Adipose tissue (tissue), 3 donors: ENCODE results near the gene EBF3. TPM values are rescaled to one million over a fixed set of nuclear protein-coding genes. Genes with fewer than 3 reads are reported as not detected.

Experiments used
- H3K27ac ChIP-seq: one replicate; pipeline ENCODE4 v1.5.1; 2013; ENCODE audit warnings: low read depth, low read length
- WGBS, 3 donors: extraction: QIAGEN DNeasy Blood & Tissue Kit; methylation state at CpG; one replicate each; pipeline ENCODE4 v1.1.7; 2013; 5-methylcytosine and 5-hydroxymethylcytosine counted together
- polyA plus RNA-seq, 3 donors: library from polyadenylated mRNA; stranded (reverse); fragments of 200-250 nt; gene quantifications; one replicate each; pipeline ENCODE4 v1.2.3, GENCODE V29; 2013
- donor health status: healthy with polysubstance abuse.
- donor health status: Bipolar disorder and iron deficiency.
- donor health status: healthy.

Gene EBF3
- polyA plus RNA-seq, 3 donors, result 1.8 to 33.5 (median 12.6) TPM

DNA sequence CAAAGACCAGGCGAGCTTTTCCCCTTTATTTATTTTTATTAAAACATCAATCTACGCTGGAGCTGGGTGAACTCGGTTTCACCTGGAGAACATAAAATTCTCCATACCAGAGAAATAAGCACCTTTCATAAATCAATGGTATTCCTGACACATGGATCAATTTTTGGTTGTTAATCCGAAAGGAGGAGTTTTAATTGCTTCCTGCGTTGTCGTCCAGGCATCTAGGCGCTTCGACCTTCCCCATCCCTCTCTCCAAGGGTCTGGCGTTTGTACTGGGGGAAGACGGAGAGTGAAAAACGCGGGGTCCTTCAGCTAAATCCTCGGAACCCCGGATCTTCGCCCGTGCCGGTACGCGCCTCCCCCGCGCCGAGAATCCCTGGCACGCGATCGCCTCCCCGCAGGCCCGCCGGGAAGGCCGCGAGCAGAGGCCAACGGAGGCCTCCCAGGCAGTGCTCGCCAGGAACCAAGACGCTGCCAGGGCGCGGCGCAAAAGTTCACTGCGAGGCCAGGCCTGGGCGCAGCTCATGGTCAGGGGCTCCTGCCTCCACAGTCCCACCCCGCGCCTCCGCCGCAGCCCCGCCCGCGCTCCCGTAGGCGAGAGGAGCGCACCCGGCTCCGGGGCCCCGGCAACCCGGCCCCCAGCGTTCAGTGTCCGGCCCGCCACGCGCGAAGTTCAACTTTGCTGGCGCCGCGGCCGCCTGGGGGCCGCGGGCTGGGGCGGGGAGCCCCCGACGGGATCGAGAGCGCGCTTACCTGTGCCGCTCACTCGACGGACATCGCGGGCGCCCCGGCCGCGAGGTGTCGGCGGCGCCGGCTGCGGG is 8.3 kb upstream of the EBF3 start:
- 2 to 4% (median 3%) methylated on average over 75 to 84 of the region's 84 CpGs for WGBS, 3 donors

GRCh38 chr10:129971381-129972144 is 7.5 kb upstream of the EBF3 start:
- WGBS, 3 donors, result 1 to 2% (median 1%) methylated on average over 67 to 84 of the region's 84 CpGs
- H3K27ac ChIP-seq, result no peak overlapping the region

More for the DNA sequence above, 8.3 kb upstream of the EBF3 start:
- H3K27ac ChIP-seq, result no peak overlapping the region

- WGBS, 3 donors, result 2 to 3% (median 2%) methylated on average over 57 to 58 of the region's 58 CpGs
- H3K27ac ChIP-seq, result no peak overlapping the region
Observed at GRCh38 chr10:129970465-129971364, 6.6 kb upstream of the EBF3 start.

- H3K27ac ChIP-seq, result no peak overlapping the region
- 5 to 8% (median 7%) methylated on average over 14 of the region's 14 CpGs for whole genome bisulfite sequencing, 3 donors
Observed at GRCh38 chr10:129969911-129970464, 5.9 kb upstream of the EBF3 start.

GRCh38 chr10:129969184-129969910 is 5.3 kb upstream of the EBF3 start:
- WGBS, 3 donors, result 5 to 6% (median 6%) methylated on average over 66 to 68 of the region's 68 CpGs

DNA sequence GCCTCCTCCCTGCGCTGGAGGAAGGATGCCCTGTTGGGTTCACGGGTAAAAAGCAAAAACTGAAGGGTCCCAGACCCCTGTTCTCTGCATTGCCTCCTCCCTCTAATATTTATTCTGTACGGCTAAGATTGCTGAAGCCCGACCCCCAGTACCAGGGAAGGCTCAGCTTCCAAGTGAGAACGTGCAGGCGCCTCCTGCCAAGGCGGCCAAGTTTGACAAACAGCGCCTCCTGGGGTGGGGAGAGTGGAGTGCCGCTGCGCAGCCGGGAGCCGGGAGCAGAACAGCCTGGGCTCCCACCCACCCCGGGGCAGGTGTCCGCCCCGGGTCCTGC is 4.7 kb upstream of the EBF3 start:
- no peak overlapping the region for H3K27ac ChIP-seq
- WGBS, 3 donors, result 2 to 7% (median 7%) methylated on average over 14 to 15 of the region's 15 CpGs

More at GRCh38 chr10:129969184-129969910, 5.3 kb upstream of the EBF3 start:
- H3K27ac ChIP-seq, result no peak overlapping the region

GRCh38 chr10:129968020-129968852 is 4.2 kb upstream of the EBF3 start:
- no peak overlapping the region for H3K27ac ChIP-seq
- WGBS, 3 donors, result 14 to 48% (median 41%) methylated on average over 61 to 62 of the region's 62 CpGs

GRCh38 chr10:129967579-129968019 is 3.5 kb upstream of the EBF3 start:
- WGBS, 3 donors, result 17 to 49% (median 46%) methylated on average over 22 to 28 of the region's 28 CpGs
- no peak overlapping the region for H3K27ac ChIP-seq

GRCh38 chr10:129966889-129967578 is 3.0 kb upstream of the EBF3 start:
- 22 to 40% (median 36%) methylated on average over 57 to 60 of the region's 60 CpGs for WGBS, 3 donors
- no peak overlapping the region for H3K27ac ChIP-seq

GRCh38 chr10:129966370-129966888 is 2.4 kb upstream of the EBF3 start:
- H3K27ac ChIP-seq, result no peak overlapping the region
- 13 to 42% (median 38%) methylated on average over 16 of the region's 16 CpGs for WGBS, 3 donors

DNA sequence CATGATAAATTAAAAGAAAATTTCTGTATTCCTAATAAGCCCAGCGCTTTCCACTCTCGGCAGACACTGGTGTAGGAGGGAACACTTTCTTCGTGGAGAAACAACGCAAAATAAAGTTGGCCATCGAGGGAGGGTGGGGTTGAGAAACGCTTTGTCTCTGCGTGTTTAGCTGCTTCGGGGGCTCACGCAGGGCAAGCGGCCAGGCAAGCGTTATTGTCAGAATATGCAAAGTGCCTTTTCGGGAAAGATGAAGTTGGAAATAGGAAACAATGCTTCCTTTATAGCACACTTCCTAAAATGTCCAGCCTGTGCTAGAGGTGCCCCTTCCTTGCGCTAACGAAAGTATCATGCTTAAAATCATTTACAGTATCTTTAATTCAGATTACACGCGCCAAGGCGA is 1.9 kb upstream of the EBF3 start:
- 13 to 31% (median 24%) methylated on average over 17 of the region's 17 CpGs for WGBS, 3 donors
- no peak overlapping the region for H3K27ac ChIP-seq

DNA sequence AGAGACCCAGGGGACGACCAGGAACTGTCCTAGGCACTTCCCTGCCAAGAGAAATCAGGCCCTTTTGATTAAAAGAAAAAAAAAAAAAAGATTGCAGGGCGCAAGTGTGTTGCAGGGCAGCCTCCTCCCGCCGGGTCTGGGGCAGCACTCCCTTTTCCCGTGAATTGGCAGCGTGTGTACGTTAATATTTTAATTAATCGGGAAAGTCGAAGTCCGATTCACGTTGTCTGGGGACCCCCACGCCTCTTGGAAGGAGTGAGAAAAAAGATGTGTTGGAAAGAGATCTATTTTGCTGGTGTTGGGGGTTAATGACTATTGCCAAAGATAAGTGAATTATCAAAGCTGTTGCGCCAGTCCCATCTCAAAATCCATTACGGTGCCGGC is 1.3 kb upstream of the EBF3 start:
- 22 to 23% (median 22%) methylated on average over 15 of the region's 15 CpGs for WGBS, 3 donors
- H3K27ac ChIP-seq, result no peak overlapping the region

DNA sequence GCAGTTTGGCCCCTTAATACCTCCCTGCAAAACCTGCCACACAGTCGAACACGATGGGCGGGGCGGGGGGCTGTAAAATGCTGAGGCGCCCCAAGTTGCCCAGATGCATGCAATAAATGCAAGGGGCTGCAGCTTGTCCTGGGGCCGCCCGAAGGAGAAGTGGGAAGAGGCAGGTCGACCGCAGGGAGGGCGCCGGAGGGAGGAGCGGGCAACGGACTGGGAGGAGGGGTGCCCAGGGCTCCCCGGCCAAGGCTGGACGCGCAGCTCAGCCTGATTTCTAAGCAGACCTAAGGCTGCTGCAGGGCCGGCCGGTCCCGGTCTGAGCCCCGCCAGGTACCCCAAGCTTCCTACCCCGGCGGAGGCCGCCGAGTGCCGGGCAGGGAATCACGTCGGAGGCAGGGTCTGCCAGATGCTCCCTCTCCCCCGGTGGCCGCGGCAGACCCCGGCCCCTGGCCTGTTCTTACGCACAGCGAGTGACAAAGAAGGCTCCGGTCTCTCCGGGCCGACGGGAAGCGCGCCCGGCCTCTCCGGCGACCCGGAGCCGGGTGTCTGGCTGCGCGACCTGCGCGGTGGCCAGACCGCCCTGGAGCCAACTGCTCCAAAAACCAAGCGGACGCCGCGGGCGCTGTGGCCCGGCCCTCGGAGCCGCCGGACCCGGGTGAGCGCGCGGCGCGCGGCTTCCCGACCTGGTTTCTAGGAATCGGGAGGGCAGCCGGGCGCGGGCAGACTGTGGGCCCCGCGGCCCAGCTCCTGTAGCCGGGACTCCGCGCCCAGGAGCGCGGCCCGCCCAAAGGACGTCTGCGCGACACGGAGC is 744 bp upstream of the EBF3 start:
- WGBS, 3 donors, result 3 to 6% (median 6%) methylated on average over 81 to 82 of the region's 82 CpGs
- no peak overlapping the region for H3K27ac ChIP-seq

GRCh38 chr10:129962872-129963640 is 1.0 kb downstream of the EBF3 start:
- no peak overlapping the region for H3K27ac ChIP-seq
- WGBS, 3 donors, result 1 to 3% (median 3%) methylated on average over 72 to 79 of the region's 79 CpGs
